HUES64 (cell line): Measurements from ENCODE around the gene MROH2A.
"Not testable (repeated sequence)": the region's sequence is repeated elsewhere in the genome, so short reads cannot be mapped to it uniquely, and the experiment has no call there.

Experiments used
- H3K27ac ChIP-seq: 2 replicates; pipeline ENCODE4 v1.7.0; 2013; ENCODE audit warnings: low read depth, low read length, inconsistent platforms
- H3K27me3 ChIP-seq: 2 replicates; pipeline ENCODE4 v1.6.1; 2013; ENCODE audit warnings: mild to moderate bottlenecking, low read length; ENCODE audit not compliant: insufficient read depth
- H3K36me3 ChIP-seq: 2 replicates; pipeline ENCODE4 v1.6.1; 2013; ENCODE audit warnings: mild to moderate bottlenecking, low read length; ENCODE audit not compliant: insufficient read depth
- H3K4me1 ChIP-seq: 2 replicates; pipeline ENCODE4 v1.6.1; 2013; ENCODE audit warnings: mild to moderate bottlenecking, low read length, moderate library complexity; ENCODE audit not compliant: insufficient read depth
- H3K4me3 ChIP-seq: 2 replicates; pipeline ENCODE4 v1.5.1; 2013; ENCODE audit warnings: mild to moderate bottlenecking, low read length, moderate library complexity
- H3K9ac ChIP-seq: 2 replicates; pipeline ENCODE4 v1.6.1; 2013; ENCODE audit warnings: mild to moderate bottlenecking, low read depth, low read length
- H3K9me3 ChIP-seq: 2 replicates; pipeline ENCODE4 v1.6.1; 2013; ENCODE audit warnings: low read depth, low read length; ENCODE audit not compliant: insufficient read depth
- WGBS: fragments of 150-250, 120-280 bp; methylation state at CpG from one replicate; pipeline ENCODE4 v1.1.7; 2013; ENCODE audit warnings: missing lambda C conversion rate; 5-methylcytosine and 5-hydroxymethylcytosine counted together

The MROH2A gene

GRCh38 chr2:233751212-233752009 is 26.7 kb upstream of the MROH2A start:
- H3K27me3 ChIP-seq, H3K4me1 ChIP-seq, H3K36me3 ChIP-seq, H3K27ac ChIP-seq, H3K9ac ChIP-seq, H3K4me3 ChIP-seq: not testable (repeated sequence)
- 93% methylated on average over 2 of the region's 2 CpGs for WGBS
- H3K9me3 ChIP-seq: peaks cover 22% of the 10 kb centered on the region

- H3K27me3 ChIP-seq: no peaks in the 10 kb centered on the region
- no peaks in the 10 kb centered on the region for H3K36me3 ChIP-seq
- no peak overlapping the region for H3K9ac ChIP-seq
- no peaks in the 10 kb centered on the region for H3K4me1 ChIP-seq
- H3K4me3 ChIP-seq: no peak overlapping the region
- no peak overlapping the region for H3K27ac ChIP-seq
- WGBS: 96% methylated on average over 42 of the region's 44 CpGs
- peaks cover 16% of the 10 kb centered on the region for H3K9me3 ChIP-seq
Observed at GRCh38 chr2:233754872-233755611, 23.1 kb upstream of the MROH2A start.

GRCh38 chr2:233756429-233757081 is 21.6 kb upstream of the MROH2A start:
- Histone ChIP-seq H3K9me3 (peaks cover 6% of the 10 kb centered on the region), H3K27ac (no peak overlapping the region), H3K4me1 (no peaks in the 10 kb centered on the region), H3K36me3 (no peaks in the 10 kb centered on the region), H3K27me3 (no peaks in the 10 kb centered on the region), H3K4me3 (no peak overlapping the region), H3K9ac (no peak overlapping the region)
- 92% methylated on average over 5 of the region's 7 CpGs for WGBS

GRCh38 chr2:233758141-233758540 is 20.0 kb upstream of the MROH2A start:
- no peaks in the 10 kb centered on the region for H3K4me1 ChIP-seq
- no peaks in the 10 kb centered on the region for H3K27me3 ChIP-seq
- no peak overlapping the region for H3K27ac ChIP-seq
- no peak overlapping the region for H3K4me3 ChIP-seq
- no peak overlapping the region for H3K9ac ChIP-seq
- no peaks in the 10 kb centered on the region for H3K9me3 ChIP-seq
- no peaks in the 10 kb centered on the region for H3K36me3 ChIP-seq

- Histone ChIP-seq H3K4me3 (no peak overlapping the region), H3K4me1 (no peaks in the 10 kb centered on the region), H3K27ac (no peak overlapping the region), H3K36me3 (no peaks in the 10 kb centered on the region), H3K9ac (no peak overlapping the region), H3K9me3 (no peaks in the 10 kb centered on the region), H3K27me3 (no peaks in the 10 kb centered on the region)
- WGBS: 92% methylated on average over 2 of the region's 2 CpGs
Observed at GRCh38 chr2:233758849-233759248, 19.3 kb upstream of the MROH2A start.

- WGBS: 94% methylated on average over 5 of the region's 6 CpGs
Observed at GRCh38 chr2:233760043-233760442, 18.1 kb upstream of the MROH2A start, which contains the start of gene UGT1A1. Gene UGT1A1, plus strand, starts transcription at chr2:233760270. Its CDS starts 18 bp downstream, at chr2:233760288.

GRCh38 chr2:233761040-233761769 is 16.9 kb upstream of the MROH2A start:
- Histone ChIP-seq H3K27me3 (no peaks in the 10 kb centered on the region), H3K4me3 (no peak overlapping the region), H3K4me1 (no peaks in the 10 kb centered on the region), H3K27ac (no peak overlapping the region), H3K9me3 (no peaks in the 10 kb centered on the region), H3K36me3 (no peaks in the 10 kb centered on the region), H3K9ac (no peak overlapping the region)
- WGBS: 97% methylated on average over 4 of the region's 4 CpGs

More at GRCh38 chr2:233760043-233760442, 18.1 kb upstream of the MROH2A start, which contains the start of gene UGT1A1:
- no peaks in the 10 kb centered on the region for H3K36me3 ChIP-seq
- H3K27ac ChIP-seq: no peak within 1 kb of the TSS
- no peaks in the 10 kb centered on the region for H3K27me3 ChIP-seq
- no peaks in the 10 kb centered on the region for H3K9me3 ChIP-seq
- H3K9ac ChIP-seq: no peak within 1 kb of the TSS
- no peak within 1 kb of the TSS for H3K4me3 ChIP-seq
- H3K4me1 ChIP-seq: no peaks in the 10 kb centered on the region

- Histone ChIP-seq H3K27me3 (no peaks in the 10 kb centered on the region), H3K4me1 (no peaks in the 10 kb centered on the region), H3K9me3 (no peaks in the 10 kb centered on the region), H3K9ac (no peak overlapping the region), H3K4me3 (no peak overlapping the region), H3K36me3 (no peaks in the 10 kb centered on the region), H3K27ac (no peak overlapping the region)
- 90% methylated on average over 7 of the region's 7 CpGs for WGBS
Observed at GRCh38 chr2:233764264-233764663, 13.9 kb upstream of the MROH2A start.

- Histone ChIP-seq H3K9ac (no peak overlapping the region), H3K4me1 (no peaks in the 10 kb centered on the region), H3K27ac (no peak overlapping the region), H3K27me3 (no peaks in the 10 kb centered on the region), H3K9me3 (no peaks in the 10 kb centered on the region), H3K4me3 (no peak overlapping the region), H3K36me3 (no peaks in the 10 kb centered on the region)
- WGBS: 84% methylated on average over 3 of the region's 3 CpGs
Observed at GRCh38 chr2:233764761-233765160, 13.4 kb upstream of the MROH2A start.

- 84% methylated on average over 4 of the region's 4 CpGs for WGBS
- H3K4me1 ChIP-seq: no peaks in the 10 kb centered on the region
Observed at GRCh38 chr2:233766416-233766815, 11.7 kb upstream of the MROH2A start.

More at GRCh38 chr2:233766416-233766815, 11.7 kb upstream of the MROH2A start:
- Histone ChIP-seq H3K9ac (no peak overlapping the region), H3K9me3 (no peaks in the 10 kb centered on the region), H3K36me3 (no peaks in the 10 kb centered on the region), H3K27ac (no peak overlapping the region), H3K4me3 (no peak overlapping the region), H3K27me3 (no peaks in the 10 kb centered on the region)
